Endothelial cell of umbilical vein (primary cell): ENCODE results near the gene S100A7. TPM values are rescaled to one million over a fixed set of nuclear protein-coding genes. Genes with fewer than 3 reads are reported as not detected.

Experiments
- BruUV-seq: library from RNA; stranded (reverse); fragments of 400-500 nt; replicated peaks from 2 replicates; lab custom pipeline; 2021; lab: Mats Ljungman, UMichigan
- CTCF ChIA-PET: fragments of 300-600, 350-600 bp; sonication (Branson Sonifier 250); formaldehyde crosslinking; loops from one replicate; lab custom pipeline; 2021; ENCODE audit warnings: antibody characterized with exemption, inconsistent platforms; lab: Charles Lee
- POLR2A ChIA-PET: fragments of 300-600, 350-600 bp; sonication (Branson Sonifier 250); formaldehyde crosslinking; loops from one replicate; lab custom pipeline; 2021; ENCODE audit warnings: antibody characterized with exemption, inconsistent platforms; lab: Charles Lee
- DNase-seq: peaks from one replicate; pipeline ENCODE4 v3.0.0-alpha.2; 2011; ENCODE audit warnings: low read depth, low spot score
- FAIRE-seq: peaks from 2 replicates; lab custom pipeline; 2011; peaks lifted over from hg19 to GRCh38; lab: Jason Lieb, UNC
- H2AFZ ChIP-seq: 2 replicates; pipeline ENCODE4 v1.6.0; 2012; ENCODE audit warnings: low read depth, low read length, control low read depth, inconsistent platforms
- H3K27ac ChIP-seq: 2 replicates; pipeline ENCODE4 v1.5.1; 2011; ENCODE audit warnings: low read depth, mild to moderate bottlenecking, control low read depth, low read length, moderate library complexity; ENCODE audit not compliant: insufficient read depth
- H3K27me3 ChIP-seq, 2 experiments: 2 replicates each; pipeline versions ENCODE4 v1.6.0 to v1.6.1; 2011; ENCODE audit warnings: low read length in 2 of 2, mixed read lengths in 1 of 2; ENCODE audit not compliant: control insufficient read depth in 2 of 2, insufficient read depth in 2 of 2
- H3K36me3 ChIP-seq, 2 experiments: 2 replicates in 1 of 2; 3 replicates in 1 of 2; pipeline ENCODE4 v1.5.1; 2011; ENCODE audit warnings: low read length in 2 of 2, mild to moderate bottlenecking in 1 of 2, moderate library complexity in 1 of 2; ENCODE audit not compliant: control insufficient read depth in 2 of 2, insufficient read depth in 2 of 2; ENCODE audit errors: extremely low read depth in 1 of 2
- H3K4me1 ChIP-seq: 3 replicates; pipeline ENCODE4 v1.5.1; 2011; ENCODE audit warnings: mild to moderate bottlenecking, low read length; ENCODE audit not compliant: control insufficient read depth, insufficient read depth; ENCODE audit errors: extremely low read depth
- H3K4me2 ChIP-seq: 2 replicates; pipeline ENCODE4 v1.6.1; 2011; ENCODE audit warnings: low read length, control low read depth, mixed read lengths; ENCODE audit not compliant: insufficient read depth
- H3K4me3 ChIP-seq, 3 experiments: fragments of 200-600 bp in 1 of 3; sonication (generic), shearing (Covaris generic) in 1 of 3; replicated peaks in 1 of 3; 2 replicates each; pipeline ENCODE4 v1.5.1; 2011 to 2016; ENCODE audit warnings: control low read depth in 3 of 3, low read length in 3 of 3, mild to moderate bottlenecking in 2 of 3, inconsistent platforms in 1 of 3, low read depth in 1 of 3, moderate library complexity in 1 of 3; ENCODE audit not compliant: insufficient read depth in 1 of 3
- H3K79me2 ChIP-seq: 2 replicates; pipeline ENCODE4 v1.6.0; 2012; ENCODE audit warnings: low read length, inconsistent platforms; ENCODE audit not compliant: control insufficient read depth, insufficient read depth
- H3K9ac ChIP-seq: replicated peaks from 2 replicates; pipeline ENCODE3; 2011; ENCODE audit warnings: low read length, control low read depth; ENCODE audit not compliant: insufficient read depth; ENCODE audit errors: extremely low read depth
- H3K9me1 ChIP-seq: replicated peaks from 3 replicates; pipeline ENCODE4 v1.6.0; 2011; ENCODE audit warnings: mild to moderate bottlenecking, low read length; ENCODE audit not compliant: control insufficient read depth, insufficient read depth; ENCODE audit errors: extremely low read depth
- H3K9me3 ChIP-seq: replicated peaks from 2 replicates; pipeline ENCODE4 v1.5.1; 2012; ENCODE audit warnings: low read length, inconsistent platforms; ENCODE audit not compliant: control insufficient read depth, insufficient read depth
- H4K20me1 ChIP-seq: replicated peaks from 2 replicates; pipeline ENCODE3; 2011; ENCODE audit warnings: mild to moderate bottlenecking, low read length; ENCODE audit not compliant: control insufficient read depth, insufficient read depth; ENCODE audit errors: extremely low read depth
- EZH2 ChIP-seq: IDR thresholded peaks from 2 replicates; pipeline ENCODE4 v1.6.1; 2012; ENCODE audit warnings: borderline replicate concordance, low read depth, mild to moderate bottlenecking, moderate library complexity, low read length, inconsistent platforms; ENCODE audit not compliant: severe bottlenecking
- FOS ChIP-seq: IDR thresholded peaks from 2 replicates; pipeline ENCODE4 v1.6.1; 2011; ENCODE audit warnings: mild to moderate bottlenecking, low read length, moderate library complexity, borderline replicate concordance; ENCODE audit not compliant: insufficient read depth
- GATA2 ChIP-seq: IDR thresholded peaks from 2 replicates; pipeline ENCODE4 v1.7.0; 2011; ENCODE audit warnings: low read depth, mild to moderate bottlenecking, moderate library complexity, mixed read lengths, low read length; ENCODE audit not compliant: insufficient read length, insufficient read depth
- JUN ChIP-seq: IDR thresholded peaks from 2 replicates; pipeline ENCODE4 v1.6.1; 2011; ENCODE audit warnings: borderline replicate concordance, low read depth; ENCODE audit not compliant: insufficient read length, insufficient read depth
- MYC ChIP-seq: IDR thresholded peaks from one replicate; pipeline ENCODE4 v1.6.1; 2011; ENCODE audit warnings: mild to moderate bottlenecking, low read depth, low read length
- POLR2A ChIP-seq: IDR thresholded peaks from 2 replicates; pipeline ENCODE4 v1.6.1; 2012; ENCODE audit warnings: low read depth, mild to moderate bottlenecking, control low read depth, low read length
- POLR2AphosphoS5 ChIP-seq: IDR thresholded peaks from 2 replicates; pipeline ENCODE4 v1.6.1; 2012; ENCODE audit warnings: low read depth, mild to moderate bottlenecking, control low read depth, low read length, moderate library complexity; ENCODE audit not compliant: insufficient read depth
- dilution Hi-C: fragments of 300-500 bp; cut with MboI; formaldehyde crosslinking; loops from one replicate; pipeline ENCODE4 v1.15.0; 2019; ENCODE audit warnings: low sequenced_read_pairs; ENCODE audit not compliant: extremely low pct_ligation_motif_present
- intact Hi-C: fragments of 100-400 bp; cut with micrococcal nuclease; formaldehyde crosslinking; loops from one replicate; pipeline ENCODE4 v1.10.0; 2022
- polyA plus RNA-seq, 4 experiments: library from polyadenylated mRNA; depleted of rRNA in 3 of 4; stranded (reverse) in 3 of 4; unstranded in 1 of 4; fragments of >200 nt; gene quantifications; 2 replicates each; pipeline versions ENCODE4 v1.2.1 to v1.2.3, GENCODE V29; 2011 to 2012; ENCODE audit warnings: missing spikeins in 1 of 4
- total RNA-seq: library from RNA; stranded (reverse); gene quantifications from 2 replicates; pipeline ENCODE4 v1.2.3, GENCODE V29; 2021
- TF ChIP-seq, protein P1 (sequence below): IDR thresholded peaks from 2 replicates; pipeline ENCODE4 v1.6.1; 2011; ENCODE audit not compliant: insufficient read depth, insufficient read length
- TF ChIP-seq, protein P2 (sequence below), 2 donors: IDR thresholded peaks; 1 replicate in 1 of 2; 2 replicates in 1 of 2; pipeline ENCODE4 v1.5.1; 2011; ENCODE audit warnings: low read length in 2 of 2, mild to moderate bottlenecking in 2 of 2, moderate library complexity in 2 of 2, control low read depth in 1 of 2, inconsistent platforms in 1 of 2, low read depth in 1 of 2; ENCODE audit not compliant: insufficient read depth in 1 of 2; ENCODE audit errors: extremely low read depth in 1 of 2

Gene S100A7
- total and polyA plus RNA-seq, 2 donors (not counting 3 experiments of a cell fraction or from before 2014, with no cell fraction given) = not detected

- Histone ChIP-seq H4K20me1 (no peaks in the 10 kb centered on the region), H3K27me3 (peaks cover 7 to 13% of the 10 kb centered on the region in 2 experiments), H3K9ac (no peak overlapping the region), H2AFZ (no peak overlapping the region), H3K27ac (no peak overlapping the region), H3K4me2 (no peak overlapping the region), H3K9me1 (no peaks in the 10 kb centered on the region), H3K36me3 (no peaks in the 10 kb centered on the region), H3K4me1 (no peaks in the 10 kb centered on the region), H3K79me2 (no peaks in the 10 kb centered on the region), H3K4me3 (no peak overlapping the region), H3K9me3 (no peaks in the 10 kb centered on the region)
- intact Hi-C loops (no loop called here), dilution Hi-C loops (no loop called here)
- ChIA-PET POLR2A (no interaction called here), CTCF (interaction anchor here (0.7 to 5.5 kb wide), 2 partner anchors 9 to 20 kb away, joined by 3 to 37 read pairs; no protein-coding TSS in a partner anchor)
- DNase-seq (no peak), FAIRE-seq (no peak)
- BruUV-seq = no TSS peak
- TF ChIP-seq POLR2AphosphoS5 (no peak), MYC (no peak), EZH2 (no peak), FOS (no peak), JUN (no peak), GATA2 (no peak), POLR2A (no peak)
- TF ChIP-seq, protein P1, sequence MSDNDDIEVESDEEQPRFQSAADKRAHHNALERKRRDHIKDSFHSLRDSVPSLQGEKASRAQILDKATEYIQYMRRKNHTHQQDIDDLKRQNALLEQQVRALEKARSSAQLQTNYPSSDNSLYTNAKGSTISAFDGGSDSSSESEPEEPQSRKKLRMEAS = no peak
- TF ChIP-seq, protein P2, sequence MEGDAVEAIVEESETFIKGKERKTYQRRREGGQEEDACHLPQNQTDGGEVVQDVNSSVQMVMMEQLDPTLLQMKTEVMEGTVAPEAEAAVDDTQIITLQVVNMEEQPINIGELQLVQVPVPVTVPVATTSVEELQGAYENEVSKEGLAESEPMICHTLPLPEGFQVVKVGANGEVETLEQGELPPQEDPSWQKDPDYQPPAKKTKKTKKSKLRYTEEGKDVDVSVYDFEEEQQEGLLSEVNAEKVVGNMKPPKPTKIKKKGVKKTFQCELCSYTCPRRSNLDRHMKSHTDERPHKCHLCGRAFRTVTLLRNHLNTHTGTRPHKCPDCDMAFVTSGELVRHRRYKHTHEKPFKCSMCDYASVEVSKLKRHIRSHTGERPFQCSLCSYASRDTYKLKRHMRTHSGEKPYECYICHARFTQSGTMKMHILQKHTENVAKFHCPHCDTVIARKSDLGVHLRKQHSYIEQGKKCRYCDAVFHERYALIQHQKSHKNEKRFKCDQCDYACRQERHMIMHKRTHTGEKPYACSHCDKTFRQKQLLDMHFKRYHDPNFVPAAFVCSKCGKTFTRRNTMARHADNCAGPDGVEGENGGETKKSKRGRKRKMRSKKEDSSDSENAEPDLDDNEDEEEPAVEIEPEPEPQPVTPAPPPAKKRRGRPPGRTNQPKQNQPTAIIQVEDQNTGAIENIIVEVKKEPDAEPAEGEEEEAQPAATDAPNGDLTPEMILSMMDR (IDR thresholded peaks at IDR 0.05; ENCODE audit: extremely low read depth in 1 of 2, insufficient read depth in 1 of 2, low read depth in 1 of 2, low read length in 2 of 2) = no peak
These were observed 25.4 kb upstream of the S100A7 start for GRCh38 chr1:153485863-153486262.
